HFF-Myc (cell line): ENCODE measurements around the gene DPF1.

Source experiments
- DNase-seq: peaks from one replicate; pipeline ENCODE4 v3.0.0-alpha.2; 2011; ENCODE audit warnings: low read depth; ENCODE audit errors: extremely low read depth
- H3K4me3 ChIP-seq: replicated peaks from 2 replicates; pipeline ENCODE4 v1.5.1; 2011; ENCODE audit warnings: low read depth, mild to moderate bottlenecking, control low read depth, low read length
- TF ChIP-seq, protein P1 (sequence below): IDR thresholded peaks from 2 replicates; pipeline ENCODE4 v1.5.1; 2012; ENCODE audit warnings: mild to moderate bottlenecking, low read depth, low read length, control low read depth; ENCODE audit errors: missing control alignments

The DPF1 gene

DNA sequence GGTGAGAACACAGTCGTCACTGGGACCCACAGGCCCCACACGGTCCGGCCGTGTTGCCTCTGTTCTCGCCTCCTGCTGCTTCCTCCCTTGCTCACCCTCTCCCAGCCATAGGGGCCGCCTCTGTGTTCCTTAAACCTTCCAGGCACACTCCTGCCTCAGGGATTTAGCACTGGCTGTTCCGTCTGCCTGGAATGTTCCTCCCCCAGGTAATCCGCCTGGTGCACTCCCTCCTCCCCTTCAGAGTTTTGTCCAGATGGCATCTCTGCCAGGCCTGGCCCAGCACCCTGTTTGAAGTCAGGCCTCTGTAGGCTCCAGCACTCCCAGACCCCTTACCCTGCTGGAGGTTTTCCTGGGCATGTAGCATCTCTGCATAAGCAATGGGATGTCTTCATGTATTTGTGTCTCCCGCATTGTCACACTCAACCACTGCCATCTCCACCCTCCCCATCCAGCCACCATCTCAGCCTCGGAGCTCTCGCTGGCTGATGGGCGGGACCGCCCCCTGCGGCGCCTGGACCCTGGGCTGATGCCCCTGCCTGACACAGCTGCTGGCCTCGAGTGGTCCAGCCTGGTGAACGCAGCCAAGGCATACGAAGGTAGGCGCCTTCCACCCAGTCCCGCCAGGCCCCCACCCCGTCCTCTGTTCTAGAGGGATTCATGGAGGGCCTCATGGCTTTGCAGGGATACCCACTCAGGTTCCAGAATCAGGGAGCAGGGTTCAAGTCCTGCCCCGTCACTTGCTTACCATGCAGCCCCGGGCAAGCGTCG, 25.9 kb downstream of the DPF1 start:
- no peak overlapping the region for H3K4me3 ChIP-seq
- DNase-seq = no peak
- TF ChIP-seq, protein P1, sequence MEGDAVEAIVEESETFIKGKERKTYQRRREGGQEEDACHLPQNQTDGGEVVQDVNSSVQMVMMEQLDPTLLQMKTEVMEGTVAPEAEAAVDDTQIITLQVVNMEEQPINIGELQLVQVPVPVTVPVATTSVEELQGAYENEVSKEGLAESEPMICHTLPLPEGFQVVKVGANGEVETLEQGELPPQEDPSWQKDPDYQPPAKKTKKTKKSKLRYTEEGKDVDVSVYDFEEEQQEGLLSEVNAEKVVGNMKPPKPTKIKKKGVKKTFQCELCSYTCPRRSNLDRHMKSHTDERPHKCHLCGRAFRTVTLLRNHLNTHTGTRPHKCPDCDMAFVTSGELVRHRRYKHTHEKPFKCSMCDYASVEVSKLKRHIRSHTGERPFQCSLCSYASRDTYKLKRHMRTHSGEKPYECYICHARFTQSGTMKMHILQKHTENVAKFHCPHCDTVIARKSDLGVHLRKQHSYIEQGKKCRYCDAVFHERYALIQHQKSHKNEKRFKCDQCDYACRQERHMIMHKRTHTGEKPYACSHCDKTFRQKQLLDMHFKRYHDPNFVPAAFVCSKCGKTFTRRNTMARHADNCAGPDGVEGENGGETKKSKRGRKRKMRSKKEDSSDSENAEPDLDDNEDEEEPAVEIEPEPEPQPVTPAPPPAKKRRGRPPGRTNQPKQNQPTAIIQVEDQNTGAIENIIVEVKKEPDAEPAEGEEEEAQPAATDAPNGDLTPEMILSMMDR = no peak

DNA sequence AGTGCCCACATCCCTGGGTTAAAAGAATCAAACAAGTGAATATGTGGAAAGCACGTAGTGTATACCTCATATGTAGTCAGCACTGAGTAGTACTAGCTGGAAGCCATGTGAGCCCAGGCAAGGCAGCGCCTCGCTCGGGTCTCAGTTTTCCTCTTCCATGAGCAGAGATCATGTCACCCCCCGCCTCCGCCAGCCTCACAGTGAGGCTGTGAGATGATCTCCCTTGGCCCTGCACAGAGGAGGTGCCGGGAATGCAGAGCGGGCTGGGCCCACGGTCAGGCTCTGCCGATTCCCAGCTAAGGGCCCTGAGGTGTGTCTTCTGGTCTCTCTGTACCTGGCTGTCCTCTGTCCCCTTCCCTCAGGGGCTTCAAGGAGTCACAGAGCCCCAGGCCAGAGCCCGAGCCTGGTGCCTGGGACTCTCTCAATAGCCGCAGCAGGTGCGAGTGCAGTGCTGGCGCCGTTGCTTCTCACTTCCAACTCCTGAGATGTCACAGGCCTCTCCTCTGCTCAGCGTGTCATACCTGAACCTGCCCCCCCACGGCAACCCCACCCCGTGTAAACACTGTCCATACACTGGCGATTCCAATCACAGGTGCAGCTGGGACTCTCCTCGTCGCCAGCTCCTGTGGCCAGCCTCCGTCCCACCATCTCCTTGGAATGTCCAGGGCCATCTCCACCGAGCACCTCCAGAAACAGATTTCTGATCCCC, 26.9 kb downstream of the DPF1 start:
- no peak overlapping the region for H3K4me3 ChIP-seq
- TF ChIP-seq, protein P1 = no peak
- DNase-seq = no peak

DNA sequence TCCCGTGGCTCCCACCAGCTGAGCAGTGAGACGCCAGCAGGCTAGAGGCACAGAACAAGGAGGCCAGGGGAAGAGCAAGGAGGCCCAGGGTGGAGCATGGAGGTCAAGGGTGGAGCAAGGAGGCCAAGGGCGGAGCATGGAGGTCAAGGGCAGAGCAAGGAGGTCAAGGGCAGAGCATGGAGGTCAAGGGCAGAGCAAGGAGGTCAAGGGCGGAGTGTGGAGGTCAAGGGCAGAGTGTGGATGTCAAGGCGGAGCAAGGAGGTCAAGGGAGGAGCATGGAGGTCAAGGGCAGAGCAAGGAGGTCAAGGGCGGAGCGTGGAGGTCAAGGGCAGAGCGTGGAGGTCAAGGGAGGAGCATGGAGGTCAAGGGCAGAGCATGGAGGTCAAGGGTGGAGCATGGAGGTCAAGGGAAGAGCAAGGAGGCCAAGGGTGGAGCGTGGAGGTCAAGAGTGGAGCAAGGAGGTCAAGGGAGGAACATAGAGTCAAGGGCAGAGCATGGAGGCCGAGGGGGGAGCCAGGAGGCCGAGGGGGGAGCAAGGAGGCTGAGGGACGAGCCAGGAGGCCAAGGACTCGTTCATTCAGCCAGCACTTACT, 27.7 kb downstream of the DPF1 start:
- TF ChIP-seq, protein P1 = no peak
- no peak overlapping the region for H3K4me3 ChIP-seq
- DNase-seq = no peak

DNA sequence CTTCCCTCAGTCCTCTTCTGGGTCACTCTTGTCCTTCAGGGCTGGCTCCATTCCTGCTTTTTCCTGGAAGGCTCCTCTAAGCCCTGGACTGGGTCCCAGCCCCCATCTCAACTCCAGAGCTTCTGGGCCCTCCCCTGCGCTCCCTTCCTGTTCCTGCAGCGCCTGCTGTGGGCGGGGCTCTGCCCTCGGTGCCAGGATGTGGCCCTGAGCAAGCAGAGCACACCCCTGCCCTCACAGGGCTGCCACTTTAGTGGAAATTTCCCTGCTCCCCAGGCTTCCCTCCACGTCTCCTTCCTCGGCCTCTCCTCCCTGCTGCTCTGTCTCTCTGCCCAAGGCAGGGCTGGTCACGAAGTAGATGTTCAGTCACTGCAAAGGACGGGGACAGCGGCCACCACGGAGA, 28.8 kb downstream of the DPF1 start:
- no peak for DNase-seq
- TF ChIP-seq, protein P1 = no peak
- H3K4me3 ChIP-seq = no peak overlapping the region

DNA sequence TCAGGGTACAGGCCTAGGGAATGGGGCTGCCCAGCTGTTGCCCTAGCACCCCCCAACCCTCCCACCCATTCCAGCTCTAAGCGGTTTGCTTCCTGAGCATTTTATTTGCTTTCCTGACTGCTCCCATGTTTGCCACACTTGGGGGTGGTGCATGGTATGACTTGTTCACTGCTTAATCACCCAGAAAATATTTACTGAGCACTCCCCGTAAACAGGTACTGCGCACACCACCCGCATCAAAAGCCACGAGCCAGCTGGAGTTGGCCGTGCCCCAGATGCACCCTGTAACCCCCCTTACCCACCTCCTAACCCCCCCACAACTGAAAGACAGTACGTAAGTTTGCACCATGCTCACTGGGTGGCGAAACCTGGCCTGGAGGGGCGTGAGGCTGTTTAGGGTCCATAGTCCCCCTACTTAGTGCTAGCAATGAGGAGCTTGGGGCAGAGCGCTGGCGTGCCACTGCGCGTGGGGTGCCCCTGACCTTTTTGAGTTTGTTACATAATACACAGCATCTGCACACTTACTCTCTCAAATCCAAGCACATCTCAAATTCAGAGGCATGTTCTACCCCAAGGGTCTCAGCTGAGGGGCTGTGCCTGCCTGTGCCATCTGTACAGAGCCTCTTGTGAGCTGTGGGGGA, 29.8 kb downstream of the DPF1 start:
- H3K4me3 ChIP-seq = no peak overlapping the region
- DNase-seq = no peak
- TF ChIP-seq, protein P1 = no peak

DNA sequence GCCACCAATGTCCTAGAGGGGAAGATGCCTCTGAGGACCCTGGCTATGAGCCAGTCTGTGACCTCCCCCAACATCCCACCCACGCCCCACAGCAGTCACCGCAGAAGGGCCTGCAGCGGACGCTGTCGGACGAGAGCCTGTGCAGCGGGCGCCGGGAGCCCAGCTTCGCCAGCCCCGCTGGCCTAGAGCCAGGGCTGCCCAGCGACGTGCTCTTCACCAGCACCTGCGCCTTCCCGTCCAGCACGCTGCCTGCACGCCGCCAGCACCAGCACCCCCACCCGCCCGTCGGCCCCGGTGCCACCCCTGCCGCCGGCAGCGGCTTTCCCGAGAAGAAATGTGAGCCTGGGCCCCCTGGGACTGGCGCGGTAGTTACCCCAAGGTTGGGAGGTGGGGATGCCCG, 30.6 kb downstream of the DPF1 start:
- DNase-seq = no peak
- H3K4me3 ChIP-seq = no peak overlapping the region

More for the DNA sequence above, 30.6 kb downstream of the DPF1 start:
- TF ChIP-seq, protein P1 = no peak
